Stimulated activated naive CD4-positive, alpha-beta T cell treated with Interleukin-2 at 50 U/mL for 16 hours (primary cell): ENCODE measurements around the gene INTS6L.

ENCODE experiments used
- DNase-seq: peaks from one replicate; lab custom pipeline; 2025; lab: John Stamatoyannopoulos, UW

The INTS6L gene

GRCh38 chrX:135520553-135521404 lies at the start of gene INTS6L:
Gene INTS6L, plus strand, starts transcription at chrX:135520660. Its CDS starts 333 bp downstream, at chrX:135520993.
- DNase-seq: peak; percentile 82

- no peak for DNase-seq
Observed at GRCh38 chrX:135476378-135476777, 44.1 kb upstream of the INTS6L start.

- DNase-seq: no peak
Observed at GRCh38 chrX:135477576-135477975, 42.9 kb upstream of the INTS6L start.

- DNase-seq: no peak
Observed at GRCh38 chrX:135480076-135480475, 40.4 kb upstream of the INTS6L start.

GRCh38 chrX:135481696-135482179 lies 38.7 kb upstream of the INTS6L start:
- no peak for DNase-seq

GRCh38 chrX:135484641-135485289 lies 35.7 kb upstream of the INTS6L start:
- no peak for DNase-seq

- no peak for DNase-seq
Observed at GRCh38 chrX:135489542-135489941, 30.9 kb upstream of the INTS6L start.

GRCh38 chrX:135490979-135491514 lies 29.4 kb upstream of the INTS6L start:
- no peak for DNase-seq

- DNase-seq: no peak
Observed at GRCh38 chrX:135494453-135494852, 26.0 kb upstream of the INTS6L start.

GRCh38 chrX:135497736-135498135 lies 22.7 kb upstream of the INTS6L start:
- no peak for DNase-seq

- no peak for DNase-seq
Observed at GRCh38 chrX:135498236-135498635, 22.2 kb upstream of the INTS6L start.

GRCh38 chrX:135505351-135505750 lies 15.1 kb upstream of the INTS6L start:
- no peak for DNase-seq

GRCh38 chrX:135509885-135510284 lies 10.6 kb upstream of the INTS6L start:
- no peak for DNase-seq

GRCh38 chrX:135512508-135513129 lies 7.8 kb upstream of the INTS6L start:
- DNase-seq: no peak

GRCh38 chrX:135513130-135513515 lies 7.3 kb upstream of the INTS6L start:
- no peak for DNase-seq

GRCh38 chrX:135516376-135516775 lies 4.1 kb upstream of the INTS6L start:
- no peak for DNase-seq

- no peak for DNase-seq
Observed at GRCh38 chrX:135518161-135518560, 2.3 kb upstream of the INTS6L start.

- no peak for DNase-seq
Observed at GRCh38 chrX:135520022-135520552, 373 bp upstream of the INTS6L start.

GRCh38 chrX:135521405-135522131 lies 1.1 kb downstream of the INTS6L start:
- DNase-seq: peak; percentile 85

- DNase-seq: no peak
Observed at GRCh38 chrX:135522132-135522530, 1.7 kb downstream of the INTS6L start.

GRCh38 chrX:135522878-135523693 lies 2.6 kb downstream of the INTS6L start:
- DNase-seq: no peak
